ENCODE data around the gene TBC1D12. TPM values are rescaled to one million over a fixed set of nuclear protein-coding genes. Genes with fewer than 3 reads are reported as not detected.

The TBC1D12 gene
- total RNA-seq, 1 donor from 2014 or later: 16.8 TPM

DNA sequence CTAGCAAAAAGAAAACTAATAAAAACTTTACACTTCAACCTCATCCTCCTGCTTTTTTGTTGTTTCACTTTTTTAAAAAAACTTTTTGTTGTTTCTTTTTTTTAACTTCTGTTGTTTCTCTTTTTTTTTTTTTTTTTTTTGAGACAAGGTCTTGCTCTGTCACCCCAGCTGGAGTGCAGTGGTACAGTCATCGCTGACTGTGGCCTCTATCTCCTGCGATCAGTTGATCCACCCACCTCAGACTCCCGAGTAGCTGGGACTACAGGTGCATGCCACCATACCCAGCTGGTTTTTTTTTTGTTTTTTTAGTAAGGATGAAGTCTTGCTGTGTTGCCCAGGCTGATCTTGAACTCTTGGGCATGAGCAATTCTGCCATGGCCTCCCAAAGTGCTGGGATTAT is 85.2 kb downstream of the TBC1D12 start:
- H3K27me3 Mint-ChIP-seq (ENCODE audit: unreplicated experiment): no peaks in the 10 kb centered on the region
- H3K9me3 Mint-ChIP-seq (ENCODE audit: unreplicated experiment): peaks cover 23% of the 10 kb centered on the region
- no peak overlapping the region for H3K27ac Mint-ChIP-seq (ENCODE audit: unreplicated experiment)

DNA sequence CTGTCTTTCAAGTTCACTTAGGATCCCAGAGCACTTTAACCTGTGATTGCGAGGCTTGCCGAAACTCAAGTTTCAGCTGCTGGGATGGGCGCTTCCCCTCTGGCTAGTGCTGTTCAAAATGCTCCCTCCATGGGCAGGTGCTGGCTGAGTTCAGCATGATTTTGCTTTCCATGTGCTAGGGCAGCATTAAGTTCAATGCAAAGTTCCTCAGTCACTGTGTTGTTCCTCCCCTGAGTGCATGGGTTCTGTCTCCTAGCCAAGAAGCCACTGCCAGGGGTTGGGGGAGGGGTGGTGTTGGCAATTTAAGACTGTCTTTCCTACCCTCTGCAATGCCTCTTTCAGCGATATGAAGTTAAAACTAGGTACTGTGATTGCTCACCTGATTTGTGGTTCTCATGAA is 86.8 kb downstream of the TBC1D12 start:
- H3K36me3 Mint-ChIP-seq (ENCODE audit: unreplicated experiment): peaks cover 14% of the 10 kb centered on the region
- peaks cover 18% of the 10 kb centered on the region for H3K9me3 Mint-ChIP-seq (ENCODE audit: unreplicated experiment)
- peaks cover 8% of the 10 kb centered on the region for H3K4me1 Mint-ChIP-seq (ENCODE audit: unreplicated experiment)
- no peak overlapping the region for H3K27ac Mint-ChIP-seq (ENCODE audit: unreplicated experiment)
- no peaks in the 10 kb centered on the region for H3K27me3 Mint-ChIP-seq (ENCODE audit: unreplicated experiment)
- no peak overlapping the region for H3K4me3 Mint-ChIP-seq (ENCODE audit: unreplicated experiment)
- no peak for DNase-seq (ENCODE audit: extremely low spot score, unreplicated experiment)
- no peak for TF ChIP-seq CTCF (IDR thresholded peaks at IDR 0.05)

More for the DNA sequence above, 85.2 kb downstream of the TBC1D12 start:
- DNase-seq (ENCODE audit: extremely low spot score, unreplicated experiment): no peak
- no peak for TF ChIP-seq CTCF (IDR thresholded peaks at IDR 0.05)
- peaks cover 8% of the 10 kb centered on the region for H3K4me1 Mint-ChIP-seq (ENCODE audit: unreplicated experiment)
- H3K36me3 Mint-ChIP-seq (ENCODE audit: unreplicated experiment): peaks cover 25% of the 10 kb centered on the region
- H3K4me3 Mint-ChIP-seq (ENCODE audit: unreplicated experiment): no peak overlapping the region

- Mint-ChIP-seq H3K36me3 (ENCODE audit: unreplicated experiment) (peaks cover 8% of the 10 kb centered on the region), H3K27ac (ENCODE audit: unreplicated experiment) (no peak overlapping the region), H3K9me3 (ENCODE audit: unreplicated experiment) (peaks cover 11% of the 10 kb centered on the region), H3K4me3 (ENCODE audit: unreplicated experiment) (no peak overlapping the region), H3K4me1 (ENCODE audit: unreplicated experiment) (peaks cover 8% of the 10 kb centered on the region), H3K27me3 (ENCODE audit: unreplicated experiment) (no peaks in the 10 kb centered on the region)
- DNase-seq (ENCODE audit: extremely low spot score, unreplicated experiment): no peak
- no peak for TF ChIP-seq CTCF (IDR thresholded peaks at IDR 0.05)
Observed at GRCh38 chr10:94489976-94490788, 87.8 kb downstream of the TBC1D12 start.

DNA sequence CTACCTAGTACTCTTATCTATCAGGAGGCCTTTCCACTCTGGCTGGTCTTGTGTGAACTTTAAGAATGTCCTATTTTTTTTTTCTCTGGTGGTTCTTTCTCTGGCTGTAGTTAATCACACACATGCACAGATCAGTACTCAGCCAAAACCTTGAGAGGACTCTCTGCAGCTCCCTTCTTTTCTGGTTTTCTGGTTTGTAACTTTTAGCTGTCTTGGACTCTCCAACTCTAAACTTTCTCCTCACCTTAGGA is 88.4 kb downstream of the TBC1D12 start:
- no peak overlapping the region for H3K4me3 Mint-ChIP-seq (ENCODE audit: unreplicated experiment)
- TF ChIP-seq CTCF (IDR thresholded peaks at IDR 0.05): no peak
- H3K27ac Mint-ChIP-seq (ENCODE audit: unreplicated experiment): no peak overlapping the region
- H3K27me3 Mint-ChIP-seq (ENCODE audit: unreplicated experiment): no peaks in the 10 kb centered on the region
- DNase-seq (ENCODE audit: extremely low spot score, unreplicated experiment): no peak
- H3K9me3 Mint-ChIP-seq (ENCODE audit: unreplicated experiment): peaks cover 9% of the 10 kb centered on the region
- H3K36me3 Mint-ChIP-seq (ENCODE audit: unreplicated experiment): peaks cover 7% of the 10 kb centered on the region
- peaks cover 10% of the 10 kb centered on the region for H3K4me1 Mint-ChIP-seq (ENCODE audit: unreplicated experiment)

- H3K4me1 Mint-ChIP-seq (ENCODE audit: unreplicated experiment): peaks cover 23% of the 10 kb centered on the region
- H3K4me3 Mint-ChIP-seq (ENCODE audit: unreplicated experiment): no peak overlapping the region
- H3K27ac Mint-ChIP-seq (ENCODE audit: unreplicated experiment): no peak overlapping the region
- TF ChIP-seq CTCF (IDR thresholded peaks at IDR 0.05): no peak
- no peak for DNase-seq (ENCODE audit: extremely low spot score, unreplicated experiment)
- H3K27me3 Mint-ChIP-seq (ENCODE audit: unreplicated experiment): no peaks in the 10 kb centered on the region
- peaks cover 5% of the 10 kb centered on the region for H3K36me3 Mint-ChIP-seq (ENCODE audit: unreplicated experiment)
- no peaks in the 10 kb centered on the region for H3K9me3 Mint-ChIP-seq (ENCODE audit: unreplicated experiment)
Observed at GRCh38 chr10:94493463-94493862, 91.1 kb downstream of the TBC1D12 start.

Data from osteocyte (in vitro differentiated cells).